ENCODE results near the gene TRPM8.

- TF ChIP-seq CTCF (IDR thresholded peaks at IDR 0.05; ENCODE audit: poor library complexity) (no peak), EZH2 (IDR thresholded peaks at IDR 0.05; ENCODE audit: borderline replicate concordance) (no peak)
These were observed 97.3 kb downstream of the TRPM8 start for GRCh38 chr2:234014427-234014826.
